Activated T-helper 17 cell treated with anti-CD3 and anti-CD28 coated beads, Interleukin-2, amount 50 U/mL, for 72 hours (primary cell): Measurements from ENCODE around the gene CENPA. TPM values are rescaled to one million over a fixed set of nuclear protein-coding genes. Genes with fewer than 3 reads are reported as not detected.
"Not testable (repeated sequence)": the region's sequence is repeated elsewhere in the genome, so short reads cannot be mapped to it uniquely, and the experiment has no call there.

ENCODE experiments used
- ATAC-seq: fragments of 150-1000 bp; cut with Tn5 transposase; replicated peaks from 2 replicates; pipeline ENCODE4 v1.10.0; 2021; ENCODE audit warnings: mild to moderate bottlenecking, moderate library complexity
- H3K27ac Mint-ChIP-seq: one replicate; pipeline ENCODE4 v1.8.0; 2022; ENCODE audit warnings: mixed read lengths
- H3K27me3 Mint-ChIP-seq: one replicate; pipeline ENCODE4 v1.8.0; 2022; ENCODE audit warnings: mixed read lengths
- H3K36me3 Mint-ChIP-seq: one replicate; pipeline ENCODE4 v1.8.0; 2022; ENCODE audit warnings: low read depth, mild to moderate bottlenecking, mixed read lengths
- H3K4me1 Mint-ChIP-seq: one replicate; pipeline ENCODE4 v1.8.0; 2022; ENCODE audit warnings: mixed read lengths
- H3K4me3 Mint-ChIP-seq: one replicate; pipeline ENCODE4 v1.8.0; 2022; ENCODE audit warnings: mild to moderate bottlenecking, mixed read lengths
- H3K9me3 Mint-ChIP-seq: one replicate; pipeline ENCODE4 v1.8.0; 2022; ENCODE audit warnings: mixed read lengths
- total RNA-seq, 2 donors: library from RNA; stranded (reverse); gene quantifications; one replicate each; pipeline ENCODE4 v1.2.3, GENCODE V29; 2022

Gene CENPA
- total RNA-seq = 10 to 100 TPM; 24.3 to 36.1 TPM

DNA sequence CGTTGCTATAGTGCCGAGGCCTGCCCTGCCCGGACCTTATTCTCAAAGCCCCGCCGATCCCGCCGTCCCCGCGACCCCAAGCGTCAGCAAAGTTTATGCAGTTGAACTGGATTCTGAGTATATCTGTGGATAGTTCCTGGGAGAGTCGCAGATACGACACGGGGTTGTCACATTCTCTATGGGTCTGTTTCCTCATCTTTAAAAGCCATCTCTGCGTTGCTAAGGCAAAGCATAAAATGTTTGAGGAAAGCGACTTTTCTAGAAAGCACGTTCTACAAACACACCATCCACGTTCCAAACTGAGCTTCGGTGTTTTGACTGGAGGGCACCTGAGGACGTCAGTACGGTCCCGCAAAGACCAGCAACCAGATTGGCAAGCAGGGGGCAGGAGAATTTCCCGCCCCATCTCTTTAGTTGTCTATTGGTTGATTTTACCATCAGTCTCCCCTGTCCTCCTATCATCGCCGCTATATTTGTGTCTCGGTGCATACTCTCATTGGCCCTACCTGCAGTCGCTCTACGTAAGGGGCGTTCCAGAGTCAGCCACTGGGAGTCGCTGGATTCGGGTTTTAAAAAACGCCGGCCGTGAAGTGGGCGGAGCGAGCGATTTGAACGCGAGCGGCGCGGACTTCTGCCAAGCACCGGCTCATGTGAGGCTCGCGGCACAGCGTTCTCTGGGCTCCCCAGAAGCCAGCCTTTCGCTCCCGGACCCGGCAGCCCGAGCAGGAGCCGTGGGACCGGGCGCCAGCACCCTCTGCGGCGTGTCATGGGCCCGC is at the start of gene CENPA:
Gene CENPA (plus strand): TSS at position 626 of the 776 bp plus-strand sequence. CDS start 141 bp downstream, at position 767.
- ATAC-seq = peak; percentile 100
- peaks cover 8% of the 10 kb centered on the region for H3K27me3 Mint-ChIP-seq
- peaks cover 9% of the 10 kb centered on the region for H3K4me1 Mint-ChIP-seq
- peak within 1 kb of the TSS; percentile 88 for H3K4me3 Mint-ChIP-seq
- no peaks in the 10 kb centered on the region for H3K9me3 Mint-ChIP-seq
- peak within 1 kb of the TSS; percentile 83 for H3K27ac Mint-ChIP-seq
- H3K36me3 Mint-ChIP-seq = peaks cover 12% of the 10 kb centered on the region

DNA sequence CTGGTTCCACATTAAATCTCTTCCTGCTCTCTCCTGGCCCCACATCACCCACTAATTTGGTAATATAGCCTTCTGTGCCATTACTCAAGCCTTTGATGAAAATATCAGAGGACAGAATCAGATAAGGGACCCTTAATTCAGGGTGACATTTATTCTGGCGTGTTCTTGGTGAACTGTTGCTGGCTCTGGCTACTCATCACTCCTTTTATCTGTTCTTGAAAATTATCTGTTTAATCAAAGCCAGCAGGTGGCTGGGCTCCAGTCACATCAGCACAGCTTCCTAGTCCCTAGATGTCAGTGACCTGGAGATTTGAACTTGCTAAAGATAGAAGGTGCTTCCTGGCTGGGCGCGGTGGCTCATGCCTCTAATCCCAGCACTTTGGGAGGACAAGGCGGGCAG is 48.6 kb upstream of the CENPA start:
- Mint-ChIP-seq H3K27ac (no peak overlapping the region), H3K27me3 (peaks cover 9% of the 10 kb centered on the region), H3K4me3 (no peak overlapping the region), H3K36me3 (no peaks in the 10 kb centered on the region), H3K9me3 (no peaks in the 10 kb centered on the region), H3K4me1 (no peaks in the 10 kb centered on the region)
- ATAC-seq = no peak

DNA sequence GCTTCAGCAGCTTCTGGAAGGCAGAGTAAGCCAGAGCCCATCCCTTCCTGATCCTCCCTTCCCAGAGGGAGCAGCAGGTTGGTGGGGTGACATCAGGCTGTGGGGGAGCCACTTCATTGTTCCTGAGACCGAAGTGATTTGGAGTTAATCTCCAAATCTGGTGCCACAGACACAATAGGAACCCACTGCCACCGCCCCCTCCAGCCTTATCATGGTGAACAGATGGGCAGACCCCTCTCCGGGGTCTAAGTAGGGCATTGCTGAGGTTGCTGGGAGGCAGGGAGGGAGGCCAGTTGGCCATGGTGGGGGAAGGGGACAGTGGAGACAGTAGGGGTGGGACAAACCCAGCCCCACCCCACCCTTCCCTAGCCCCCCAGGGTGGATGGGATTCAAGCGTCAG is 47.4 kb upstream of the CENPA start:
- Mint-ChIP-seq H3K27ac (no peak overlapping the region), H3K9me3 (no peaks in the 10 kb centered on the region), H3K27me3 (peaks cover 6% of the 10 kb centered on the region), H3K4me3 (no peak overlapping the region), H3K36me3 (no peaks in the 10 kb centered on the region), H3K4me1 (no peaks in the 10 kb centered on the region)
- ATAC-seq = no peak

DNA sequence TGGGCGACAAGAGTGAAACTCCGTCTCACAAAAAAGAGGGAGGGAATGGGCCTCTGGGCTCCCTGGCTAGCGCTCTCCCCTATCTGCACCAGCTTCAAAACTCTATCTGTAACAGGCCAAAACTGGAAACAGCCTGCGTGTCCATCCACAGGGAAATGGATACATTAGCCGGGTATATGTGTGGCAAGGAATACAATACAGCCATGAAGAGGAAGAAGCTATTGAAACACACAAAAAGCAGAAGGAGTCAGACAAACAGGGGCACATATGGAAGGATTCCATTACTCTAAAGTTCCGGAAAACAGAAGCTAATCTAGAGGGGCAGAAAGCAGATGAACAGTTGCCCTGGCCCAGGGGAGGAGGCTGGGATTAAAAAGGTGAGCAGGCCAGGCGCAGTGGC is 46.3 kb upstream of the CENPA start:
- Mint-ChIP-seq H3K9me3 (no peaks in the 10 kb centered on the region), H3K36me3 (no peaks in the 10 kb centered on the region), H3K27ac (no peak overlapping the region), H3K4me3 (no peak overlapping the region), H3K27me3 (peaks cover 3% of the 10 kb centered on the region), H3K4me1 (no peaks in the 10 kb centered on the region)
- no peak for ATAC-seq

DNA sequence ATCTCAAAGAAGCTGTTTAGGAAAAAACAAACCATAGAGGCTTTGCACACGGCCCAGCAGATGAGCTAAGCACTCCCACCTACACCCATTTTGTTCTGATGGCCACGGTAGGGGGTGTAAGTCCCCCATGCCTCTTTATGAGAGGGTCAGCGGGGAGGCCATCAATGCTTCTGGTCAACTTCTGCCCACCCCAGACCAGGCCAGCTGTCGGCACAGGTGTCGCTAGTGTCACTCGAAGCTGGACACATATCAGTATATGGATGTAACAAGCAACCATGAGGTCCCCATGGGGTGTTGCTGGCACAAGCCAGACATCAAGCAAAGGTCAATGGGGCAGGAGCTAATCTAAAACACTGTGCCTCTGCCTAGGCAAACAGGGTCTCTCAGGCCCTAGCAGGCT is 45.5 kb upstream of the CENPA start:
- ATAC-seq = no peak
- H3K9me3 Mint-ChIP-seq = no peaks in the 10 kb centered on the region
- H3K4me3 Mint-ChIP-seq = no peak overlapping the region
- H3K27me3 Mint-ChIP-seq = peaks cover 3% of the 10 kb centered on the region
- H3K4me1 Mint-ChIP-seq = no peaks in the 10 kb centered on the region
- H3K27ac Mint-ChIP-seq = no peak overlapping the region
- no peaks in the 10 kb centered on the region for H3K36me3 Mint-ChIP-seq

DNA sequence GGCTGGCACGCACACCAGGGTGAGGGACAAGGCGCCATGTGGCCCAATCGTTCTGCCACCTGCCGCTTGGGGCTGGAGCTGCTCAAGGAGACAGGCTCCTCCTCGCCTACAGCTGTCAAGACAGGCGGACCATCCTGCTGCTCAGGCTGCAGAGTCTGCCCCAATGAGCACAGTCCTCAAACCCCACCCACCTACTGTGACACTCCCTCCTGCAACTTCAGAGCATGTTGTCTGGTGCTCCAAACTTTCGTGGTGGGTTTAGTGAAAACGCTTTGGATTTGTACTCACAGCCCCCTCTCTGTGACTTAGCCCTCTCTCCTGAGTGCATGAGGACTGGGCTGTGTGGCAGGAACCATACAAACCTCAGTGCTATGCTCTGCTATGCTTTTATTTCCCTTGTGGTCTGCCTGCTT is 45.0 kb upstream of the CENPA start:
- Mint-ChIP-seq H3K4me1 (no peaks in the 10 kb centered on the region), H3K4me3 (no peak overlapping the region), H3K27me3 (peaks cover 3% of the 10 kb centered on the region), H3K27ac (no peak overlapping the region), H3K9me3 (no peaks in the 10 kb centered on the region), H3K36me3 (no peaks in the 10 kb centered on the region)
- ATAC-seq = no peak

DNA sequence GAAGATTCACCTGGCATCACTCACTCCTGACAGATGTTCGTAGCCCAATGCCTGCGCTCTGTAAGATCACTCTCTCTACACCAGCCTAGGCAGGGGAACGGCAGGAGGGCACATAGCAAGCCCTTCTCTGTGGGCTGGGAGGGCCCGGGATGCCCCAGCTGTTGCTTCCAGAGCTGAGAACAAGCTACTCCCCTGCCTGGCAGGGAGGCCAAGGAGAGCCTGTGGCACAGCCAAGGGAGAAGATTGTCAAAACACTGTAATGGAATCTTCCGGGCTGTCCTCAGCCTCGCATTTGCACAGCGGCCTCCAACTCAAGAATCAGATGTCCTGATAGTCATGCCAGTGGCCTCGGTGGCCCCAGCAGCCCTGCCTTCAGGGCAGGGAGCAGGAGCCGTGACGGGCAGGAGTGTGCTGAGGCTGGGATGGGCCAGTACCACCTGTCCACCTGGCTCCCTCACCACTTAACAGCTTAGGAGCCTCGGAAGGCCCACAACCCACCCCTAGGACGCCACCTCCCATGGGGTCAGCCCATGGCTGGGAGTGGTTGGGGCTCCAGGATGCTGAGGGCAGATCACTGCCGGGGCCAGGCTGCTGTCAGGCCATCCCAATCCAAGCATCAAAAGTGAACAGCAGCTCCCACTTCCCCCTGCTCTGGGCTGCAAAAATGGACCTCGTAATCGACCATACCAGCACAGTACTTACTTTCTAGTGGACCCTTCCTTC is 43.6 kb upstream of the CENPA start:
- Mint-ChIP-seq H3K27me3 (peaks cover under 1% of the 10 kb centered on the region), H3K27ac (no peak overlapping the region), H3K9me3 (no peaks in the 10 kb centered on the region), H3K36me3 (no peaks in the 10 kb centered on the region), H3K4me3 (no peak overlapping the region), H3K4me1 (no peaks in the 10 kb centered on the region)
- ATAC-seq = no peak

DNA sequence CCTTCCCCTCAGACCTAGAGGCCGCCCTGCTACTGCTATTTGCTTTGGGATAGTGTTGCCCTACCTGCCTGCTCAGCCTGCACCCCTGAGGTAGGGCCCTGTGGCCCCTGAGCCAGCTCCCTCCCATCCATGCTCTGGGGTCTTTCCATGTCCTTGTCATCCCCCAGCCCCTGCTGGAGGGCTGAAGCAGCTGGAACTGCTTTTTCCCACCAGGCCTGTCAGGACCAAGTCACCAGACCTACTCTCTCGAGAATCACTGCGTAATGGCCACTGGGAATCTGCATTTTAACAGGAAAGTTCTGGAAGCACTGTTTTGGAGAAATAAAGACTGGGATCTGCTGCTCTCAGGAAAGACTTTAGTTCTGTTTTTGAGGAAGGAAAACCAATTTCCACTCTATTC is 42.0 kb upstream of the CENPA start:
- Mint-ChIP-seq H3K27me3 (no peaks in the 10 kb centered on the region), H3K27ac (no peak overlapping the region), H3K4me3 (no peak overlapping the region), H3K4me1 (no peaks in the 10 kb centered on the region), H3K9me3 (no peaks in the 10 kb centered on the region), H3K36me3 (no peaks in the 10 kb centered on the region)
- no peak for ATAC-seq

DNA sequence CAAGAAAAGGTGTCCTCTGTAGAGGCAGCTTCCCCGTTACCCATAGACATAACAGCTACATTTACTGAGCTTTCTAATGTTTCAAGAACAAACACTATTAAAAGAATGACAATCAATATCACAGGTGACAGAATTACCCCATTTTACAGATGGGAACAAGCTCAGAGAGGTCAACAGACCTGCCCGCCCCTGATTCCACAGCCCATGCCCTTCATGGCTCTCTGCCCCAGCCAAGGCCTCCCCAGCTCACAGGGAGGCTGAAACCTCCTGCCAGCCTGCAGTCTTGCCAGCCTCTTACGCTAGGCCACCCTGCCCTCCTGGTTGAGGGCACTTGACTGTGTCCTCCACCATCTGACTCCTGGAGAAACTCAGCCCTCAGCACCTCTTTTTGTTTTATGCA is 40.9 kb upstream of the CENPA start:
- H3K9me3 Mint-ChIP-seq = no peaks in the 10 kb centered on the region
- H3K27me3 Mint-ChIP-seq = no peaks in the 10 kb centered on the region
- H3K36me3 Mint-ChIP-seq = no peaks in the 10 kb centered on the region
- ATAC-seq = no peak
- H3K27ac Mint-ChIP-seq = no peak overlapping the region
- H3K4me1 Mint-ChIP-seq = no peaks in the 10 kb centered on the region
- no peak overlapping the region for H3K4me3 Mint-ChIP-seq

DNA sequence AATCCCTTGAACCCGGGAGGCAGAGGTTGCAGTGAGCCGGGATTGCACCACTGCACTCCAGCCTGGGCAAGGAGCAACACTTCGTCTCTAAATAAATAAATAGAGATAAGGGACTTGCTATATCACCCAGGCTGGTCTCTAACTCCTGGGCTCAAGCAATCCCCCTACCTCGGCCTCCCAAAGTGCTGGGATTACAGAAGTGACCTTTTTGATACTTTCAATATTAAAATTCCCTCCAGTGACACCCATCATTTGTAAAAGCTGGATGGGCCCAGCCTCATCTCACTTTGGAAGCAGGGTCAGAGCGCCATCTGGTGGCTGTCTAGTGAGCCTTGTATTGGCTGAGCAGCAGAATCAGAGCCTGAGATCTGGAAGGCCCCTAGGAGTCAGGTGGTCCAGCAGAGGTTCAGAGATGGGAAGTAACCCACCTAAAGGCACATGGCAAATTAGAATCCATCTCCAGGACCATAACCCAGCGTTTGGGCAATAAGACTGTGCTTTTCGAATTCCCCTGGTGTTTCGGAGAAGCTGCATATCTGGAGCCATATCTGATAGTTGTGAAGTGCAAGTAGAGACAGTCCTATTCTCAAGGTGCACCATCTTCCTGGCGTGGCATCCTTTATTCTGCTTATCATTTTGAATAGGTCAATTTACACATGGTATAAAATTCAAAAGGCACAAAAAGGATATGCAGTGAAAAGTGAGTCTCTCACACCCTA is 40.1 kb upstream of the CENPA start:
- Mint-ChIP-seq H3K27ac (no peak overlapping the region), H3K36me3 (no peaks in the 10 kb centered on the region), H3K27me3 (no peaks in the 10 kb centered on the region), H3K4me1 (no peaks in the 10 kb centered on the region), H3K9me3 (no peaks in the 10 kb centered on the region), H3K4me3 (no peak overlapping the region)
- ATAC-seq = peak; percentile 82

DNA sequence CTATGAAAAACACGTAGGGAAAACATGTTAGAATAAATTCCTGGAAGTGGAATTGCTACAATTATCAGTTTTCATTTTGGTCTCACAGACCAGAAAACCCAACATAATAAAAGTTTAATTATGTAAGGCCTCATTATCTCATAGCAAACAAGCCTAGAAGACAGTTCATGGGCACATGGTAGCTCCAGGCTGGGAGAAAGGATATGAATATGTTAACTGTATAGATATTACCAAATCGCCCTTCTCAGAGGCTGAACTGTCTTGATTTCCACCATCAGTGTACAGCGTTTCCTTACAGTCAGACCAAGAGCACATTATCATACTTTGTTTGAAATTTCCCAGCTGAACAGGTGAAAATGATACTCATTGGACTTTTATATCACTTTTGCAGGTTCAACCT is 38.9 kb upstream of the CENPA start:
- H3K4me3 Mint-ChIP-seq = no peak overlapping the region

DNA sequence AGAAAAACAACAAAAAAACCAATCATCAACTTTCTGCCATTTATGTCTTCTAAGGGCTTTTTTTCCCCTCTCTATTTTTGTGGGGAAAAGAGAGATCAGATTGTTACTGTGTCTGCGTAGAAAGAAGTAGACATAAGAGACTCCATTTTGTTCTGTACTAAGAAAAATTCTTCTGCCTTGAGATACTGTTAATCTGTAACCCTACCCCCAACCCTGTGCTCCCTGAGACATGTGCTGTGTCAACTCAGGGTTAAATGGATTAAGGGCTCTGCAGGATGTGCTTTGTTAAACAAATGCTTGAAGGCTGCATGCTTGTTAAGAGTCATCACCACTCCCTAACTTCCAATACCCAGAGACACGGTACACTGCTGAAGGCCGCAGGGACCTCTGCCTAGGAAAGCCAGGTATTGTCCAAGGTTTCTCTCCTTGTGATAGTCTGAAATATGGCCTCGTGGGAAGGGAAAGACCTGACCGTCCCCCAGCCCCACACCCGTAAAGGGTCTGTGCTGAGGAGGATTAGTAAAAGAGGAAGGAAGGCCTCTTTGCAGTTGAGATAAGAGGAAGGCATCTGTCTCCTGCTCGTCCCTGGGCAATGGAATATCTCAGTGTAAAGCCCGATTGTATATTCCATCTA is 36.0 kb upstream of the CENPA start:
- H3K9me3 Mint-ChIP-seq, H3K4me1 Mint-ChIP-seq, H3K36me3 Mint-ChIP-seq, ATAC-seq, H3K27me3 Mint-ChIP-seq, H3K27ac Mint-ChIP-seq, H3K4me3 Mint-ChIP-seq: not testable (repeated sequence)

More for the DNA sequence above, 38.9 kb upstream of the CENPA start:
- ATAC-seq = no peak
- H3K27ac Mint-ChIP-seq = no peak overlapping the region
- H3K9me3 Mint-ChIP-seq = no peaks in the 10 kb centered on the region
- H3K36me3 Mint-ChIP-seq = no peaks in the 10 kb centered on the region
- H3K4me1 Mint-ChIP-seq = no peaks in the 10 kb centered on the region
- H3K27me3 Mint-ChIP-seq = peaks cover 4% of the 10 kb centered on the region

DNA sequence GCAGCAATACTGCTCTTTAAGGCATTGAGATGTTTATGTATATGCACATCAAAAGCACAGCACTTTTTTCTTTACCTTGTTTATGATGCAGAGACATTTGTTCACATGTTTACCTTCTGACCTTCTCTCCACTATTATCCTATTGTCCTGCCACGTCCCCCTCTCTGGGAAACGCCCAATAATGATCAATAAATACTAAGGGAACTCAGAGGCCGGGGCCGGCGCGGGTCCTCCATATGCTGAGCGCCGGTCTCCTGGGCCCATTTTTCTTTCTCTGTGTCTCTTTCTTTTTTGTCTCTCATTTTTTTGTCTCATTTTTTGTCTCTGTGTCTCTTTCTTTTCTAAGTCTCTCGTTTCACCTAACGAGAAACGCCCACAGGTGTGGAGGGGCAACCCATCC is 35.4 kb upstream of the CENPA start:
- ATAC-seq, H3K27me3 Mint-ChIP-seq, H3K4me3 Mint-ChIP-seq, H3K9me3 Mint-ChIP-seq, H3K36me3 Mint-ChIP-seq, H3K27ac Mint-ChIP-seq, H3K4me1 Mint-ChIP-seq: not testable (repeated sequence)

DNA sequence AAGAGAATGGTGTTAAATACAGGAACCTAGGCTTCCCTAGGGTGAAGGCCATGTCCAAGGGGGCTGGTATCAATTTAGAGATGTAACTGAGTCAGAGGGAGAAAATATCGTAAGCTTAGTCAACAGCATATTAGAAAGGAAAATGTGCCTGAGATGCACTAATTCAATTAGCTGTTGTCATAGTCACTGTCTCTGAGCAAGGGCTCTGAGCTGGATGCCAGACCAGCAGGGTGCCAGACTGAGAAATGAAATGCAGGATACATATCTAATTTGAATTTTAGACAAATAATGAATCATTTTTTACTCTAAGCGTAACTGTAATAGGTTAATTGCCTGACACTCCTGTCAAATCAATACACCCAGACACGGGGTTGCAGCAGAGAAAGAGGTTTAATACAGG is 33.2 kb upstream of the CENPA start:
- no peaks in the 10 kb centered on the region for H3K36me3 Mint-ChIP-seq
- no peak overlapping the region for H3K4me3 Mint-ChIP-seq

More for the DNA sequence above, 33.2 kb upstream of the CENPA start:
- H3K27ac Mint-ChIP-seq = no peak overlapping the region
- no peak for ATAC-seq
- no peaks in the 10 kb centered on the region for H3K9me3 Mint-ChIP-seq
- no peaks in the 10 kb centered on the region for H3K4me1 Mint-ChIP-seq
- H3K27me3 Mint-ChIP-seq = peaks cover 4% of the 10 kb centered on the region
